H9 (cell line): Measurements from ENCODE around the gene C9orf72. TPM values are rescaled to one million over a fixed set of nuclear protein-coding genes. Genes with fewer than 3 reads are reported as not detected.

Experiments
- DNase-seq: peaks from one replicate; pipeline ENCODE4 v3.0.0-alpha.2; 2017
- H2AFZ ChIP-seq: one replicate; pipeline ENCODE4 v1.6.1; 2013; ENCODE audit warnings: mild to moderate bottlenecking, low read length, control low read depth, moderate library complexity
- H2AK5ac ChIP-seq: 2 replicates; pipeline ENCODE4 v1.6.1; 2013; ENCODE audit warnings: low read length, control low read depth, mixed read lengths; ENCODE audit not compliant: insufficient read length
- H2BK120ac ChIP-seq: one replicate; pipeline ENCODE4 v1.6.1; 2013; ENCODE audit warnings: low read depth, mild to moderate bottlenecking, low read length, control low read depth, inconsistent platforms; ENCODE audit not compliant: poor library complexity, severe bottlenecking
- H2BK12ac ChIP-seq: 2 replicates; pipeline ENCODE4 v1.6.1; 2013; ENCODE audit warnings: low read length, control low read depth, mixed read lengths, low read depth; ENCODE audit not compliant: insufficient read length
- H2BK15ac ChIP-seq: 2 replicates; pipeline ENCODE4 v1.6.1; 2013; ENCODE audit warnings: low read depth, low read length, control low read depth
- H2BK20ac ChIP-seq: one replicate; pipeline ENCODE4 v1.6.1; 2013; ENCODE audit warnings: low read depth, mild to moderate bottlenecking, low read length, control low read depth, inconsistent platforms; ENCODE audit not compliant: poor library complexity, severe bottlenecking
- H2BK5ac ChIP-seq: 2 replicates; pipeline ENCODE4 v1.6.1; 2013; ENCODE audit warnings: low read length, control low read depth, mixed read lengths; ENCODE audit not compliant: insufficient read length
- H3K14ac ChIP-seq: 2 replicates; pipeline ENCODE4 v1.6.1; 2013; ENCODE audit warnings: low read length, control low read depth; ENCODE audit not compliant: insufficient read depth
- H3K18ac ChIP-seq: 2 replicates; pipeline ENCODE4 v1.6.1; 2013; ENCODE audit warnings: low read depth, mild to moderate bottlenecking, mixed read lengths, low read length, control low read depth; ENCODE audit not compliant: insufficient read length
- H3K23ac ChIP-seq: 2 replicates; pipeline ENCODE4 v1.6.1; 2013; ENCODE audit warnings: low read length, control low read depth, mixed read lengths, low read depth; ENCODE audit not compliant: insufficient read length
- H3K23me2 ChIP-seq: 2 replicates; pipeline ENCODE4 v1.6.1; 2013; ENCODE audit warnings: low read depth, mild to moderate bottlenecking, mixed read lengths, low read length, control low read depth; ENCODE audit not compliant: insufficient read length, poor library complexity, severe bottlenecking
- H3K27ac ChIP-seq: 2 replicates; pipeline ENCODE4 v1.5.1; 2013; ENCODE audit warnings: low read length, control low read depth, mixed read lengths, low read depth; ENCODE audit not compliant: insufficient read length
- H3K27me3 ChIP-seq: 2 replicates; pipeline ENCODE4 v1.6.1; 2013; ENCODE audit warnings: low read length, control low read depth, inconsistent platforms; ENCODE audit not compliant: insufficient read depth
- H3K4ac ChIP-seq: 2 replicates; pipeline ENCODE4 v1.6.1; 2013; ENCODE audit warnings: low read depth, mild to moderate bottlenecking, control low read depth, inconsistent platforms, low read length, moderate library complexity
- H3K4me1 ChIP-seq: 2 replicates; pipeline ENCODE4 v1.6.1; 2013; ENCODE audit warnings: low read length, control low read depth, inconsistent platforms; ENCODE audit not compliant: insufficient read depth
- H3K4me2 ChIP-seq: 2 replicates; pipeline ENCODE4 v1.6.1; 2013; ENCODE audit warnings: low read length, control low read depth, mixed read lengths; ENCODE audit not compliant: insufficient read length, insufficient read depth
- H3K56ac ChIP-seq: 2 replicates; pipeline ENCODE4 v1.6.1; 2013; ENCODE audit warnings: low read depth, mild to moderate bottlenecking, mixed read lengths, low read length, control low read depth; ENCODE audit not compliant: insufficient read length
- H3K79me1 ChIP-seq: 2 replicates; pipeline ENCODE4 v1.6.1; 2013; ENCODE audit warnings: low read depth, mild to moderate bottlenecking, moderate library complexity, low read length, control low read depth, inconsistent platforms; ENCODE audit not compliant: insufficient read depth, poor library complexity, severe bottlenecking
- H3K79me2 ChIP-seq: 2 replicates; pipeline ENCODE4 v1.6.1; 2013; ENCODE audit warnings: low read length, control low read depth, inconsistent platforms; ENCODE audit not compliant: insufficient read depth
- H3K9ac ChIP-seq: 2 replicates; pipeline ENCODE4 v1.6.1; 2013; ENCODE audit warnings: low read length, control low read depth, mixed read lengths; ENCODE audit not compliant: insufficient read length; ENCODE audit errors: extremely low read depth
- H3K9me3 ChIP-seq: one replicate; pipeline ENCODE4 v1.6.1; 2013; ENCODE audit warnings: low read depth, low read length, inconsistent platforms; ENCODE audit not compliant: control insufficient read depth
- H3T11ph ChIP-seq: one replicate; pipeline ENCODE4 v1.6.1; 2013; ENCODE audit warnings: mild to moderate bottlenecking, low read length, control low read depth, inconsistent platforms
- H4K20me1 ChIP-seq: one replicate; pipeline ENCODE4 v1.6.1; 2013; ENCODE audit not compliant: control insufficient read depth, insufficient read length, insufficient read depth
- H4K5ac ChIP-seq: 2 replicates; pipeline ENCODE4 v1.6.1; 2013; ENCODE audit warnings: low read depth, mild to moderate bottlenecking, mixed read lengths, low read length, control low read depth; ENCODE audit not compliant: insufficient read length
- H4K8ac ChIP-seq: replicated peaks from 2 replicates; pipeline ENCODE4 v1.6.1; 2013; ENCODE audit warnings: low read length, control low read depth, mixed read lengths, low read depth; ENCODE audit not compliant: insufficient read length
- H4K91ac ChIP-seq: 2 replicates; pipeline ENCODE4 v1.6.1; 2013; ENCODE audit warnings: low read depth, mild to moderate bottlenecking, moderate library complexity, mixed read lengths, low read length, control low read depth; ENCODE audit not compliant: insufficient read length
- H3K27ac Mint-ChIP-seq, 3 experiments: 2 replicates in 2 of 3; 3 replicates in 1 of 3; pipeline ENCODE4 v1.8.0; 2020 to 2021; ENCODE audit warnings: mixed read lengths in 3 of 3, mild to moderate bottlenecking in 1 of 3, moderate library complexity in 1 of 3
- H3K27me3 Mint-ChIP-seq: 2 replicates; pipeline ENCODE4 v1.8.0; 2021; ENCODE audit warnings: low read depth, mild to moderate bottlenecking, moderate library complexity, mixed read lengths
- H3K36me3 Mint-ChIP-seq, 3 experiments: 2 replicates in 2 of 3; 3 replicates in 1 of 3; pipeline ENCODE4 v1.8.0; 2020 to 2021; ENCODE audit warnings: low read depth in 3 of 3, mixed read lengths in 3 of 3; ENCODE audit not compliant: insufficient read depth in 1 of 3
- H3K4me1 Mint-ChIP-seq, 2 experiments: 2 replicates each; pipeline ENCODE4 v1.8.0; 2020; ENCODE audit warnings: mixed read lengths in 2 of 2
- H3K4me3 Mint-ChIP-seq, 2 experiments: 2 replicates in 1 of 2; 3 replicates in 1 of 2; pipeline ENCODE4 v1.8.0; 2020 to 2021; ENCODE audit warnings: mild to moderate bottlenecking in 2 of 2, mixed read lengths in 2 of 2, moderate library complexity in 1 of 2
- H3K9me3 Mint-ChIP-seq, 2 experiments: 2 replicates in 1 of 2; 3 replicates in 1 of 2; pipeline ENCODE4 v1.8.0; 2020; ENCODE audit warnings: mild to moderate bottlenecking in 2 of 2, mixed read lengths in 2 of 2, moderate library complexity in 1 of 2
- WGBS: extraction: QIAGEN DNeasy Blood & Tissue Kit; methylation state at CpG from one replicate; pipeline ENCODE4 v1.1.7; 2013; ENCODE audit warnings: missing lambda C conversion rate, low lambda C conversion rate, mixed read lengths; ENCODE audit not compliant: insufficient read length; ENCODE audit errors: extremely low coverage; 5-methylcytosine and 5-hydroxymethylcytosine counted together
- total RNA-seq: library from RNA; stranded (reverse); gene quantifications from 2 replicates; pipeline ENCODE4 v1.2.1, GENCODE V29; 2021
- TF ChIP-seq, protein P1 (sequence below): fragments of 200-600 bp; sonication (generic); conservative IDR thresholded peaks from 3 replicates; pipeline ENCODE4 v1.8.0; 2021; ENCODE audit warnings: antibody characterized with exemption, mild to moderate bottlenecking

C9orf72 gene
- total RNA-seq, 1 experiment from 2014 or later = 17.0 TPM

DNA sequence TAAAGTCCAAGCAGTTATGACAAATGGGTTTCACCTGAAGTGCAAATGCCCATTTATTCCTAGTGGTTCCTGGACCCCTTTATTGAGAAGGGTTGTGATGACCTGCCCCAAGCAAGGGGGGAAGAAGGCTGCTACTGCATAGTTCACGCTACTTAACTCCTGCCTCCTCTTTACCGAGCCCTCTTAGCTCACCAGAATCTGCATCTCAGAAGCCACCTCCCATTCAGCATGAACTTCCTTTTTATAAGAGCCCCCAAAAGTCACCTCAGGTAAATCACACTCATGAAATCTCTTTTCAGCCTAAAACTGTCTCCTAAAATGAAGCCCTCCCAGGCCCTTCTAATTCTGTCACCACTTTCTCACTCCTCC, 26.6 kb upstream of the C9orf72 start:
- no peak overlapping the region for H4K5ac ChIP-seq
- Mint-ChIP-seq H3K9me3 (no peaks in the 10 kb centered on the region), H3K27me3 (no peaks in the 10 kb centered on the region), H3K27ac (peak overlapping the region in 1 of 3 experiments; percentile 36; a peak in 1 of 7 replicates), H3K36me3 (no peaks in the 10 kb centered on the region), H3K4me1 (peaks cover 8% of the 10 kb centered on the region in 2 experiments), H3K4me3 (no peak overlapping the region)
- no peak overlapping the region for H3K56ac ChIP-seq
- no peak overlapping the region for H3K18ac ChIP-seq
- no peak overlapping the region for H2BK20ac ChIP-seq
- no peaks in the 10 kb centered on the region for H3K79me2 ChIP-seq
- no peak overlapping the region for H2BK12ac ChIP-seq
- DNase-seq = no peak
- H3K27me3 ChIP-seq = no peaks in the 10 kb centered on the region
- TF ChIP-seq, protein P1, sequence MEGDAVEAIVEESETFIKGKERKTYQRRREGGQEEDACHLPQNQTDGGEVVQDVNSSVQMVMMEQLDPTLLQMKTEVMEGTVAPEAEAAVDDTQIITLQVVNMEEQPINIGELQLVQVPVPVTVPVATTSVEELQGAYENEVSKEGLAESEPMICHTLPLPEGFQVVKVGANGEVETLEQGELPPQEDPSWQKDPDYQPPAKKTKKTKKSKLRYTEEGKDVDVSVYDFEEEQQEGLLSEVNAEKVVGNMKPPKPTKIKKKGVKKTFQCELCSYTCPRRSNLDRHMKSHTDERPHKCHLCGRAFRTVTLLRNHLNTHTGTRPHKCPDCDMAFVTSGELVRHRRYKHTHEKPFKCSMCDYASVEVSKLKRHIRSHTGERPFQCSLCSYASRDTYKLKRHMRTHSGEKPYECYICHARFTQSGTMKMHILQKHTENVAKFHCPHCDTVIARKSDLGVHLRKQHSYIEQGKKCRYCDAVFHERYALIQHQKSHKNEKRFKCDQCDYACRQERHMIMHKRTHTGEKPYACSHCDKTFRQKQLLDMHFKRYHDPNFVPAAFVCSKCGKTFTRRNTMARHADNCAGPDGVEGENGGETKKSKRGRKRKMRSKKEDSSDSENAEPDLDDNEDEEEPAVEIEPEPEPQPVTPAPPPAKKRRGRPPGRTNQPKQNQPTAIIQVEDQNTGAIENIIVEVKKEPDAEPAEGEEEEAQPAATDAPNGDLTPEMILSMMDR = no peak
- no peak overlapping the region for H4K8ac ChIP-seq
- peaks cover 3% of the 10 kb centered on the region; the same call in 1 of the 2 replicates for H3K4me1 ChIP-seq
- H3K79me1 ChIP-seq = no peaks in the 10 kb centered on the region
- H3K14ac ChIP-seq = no peak overlapping the region; the same call in 1 of the 2 replicates
- H3K27ac ChIP-seq = no peak overlapping the region
- no peak overlapping the region for H2AK5ac ChIP-seq
- H3K23me2 ChIP-seq = no peaks in the 10 kb centered on the region
- H2AFZ ChIP-seq = no peak overlapping the region
- H2BK5ac ChIP-seq = no peak overlapping the region
- no peak overlapping the region for H4K91ac ChIP-seq
- H4K20me1 ChIP-seq = no peaks in the 10 kb centered on the region
- H3K23ac ChIP-seq = no peak overlapping the region
- H3K9me3 ChIP-seq = no peaks in the 10 kb centered on the region
- WGBS = no CpG with 5 or more reads among the region's 2 CpGs
- H3K9ac ChIP-seq = no peak overlapping the region
- H3K4me2 ChIP-seq = no peak overlapping the region
- H3T11ph ChIP-seq = no peak overlapping the region
- no peak overlapping the region for H2BK15ac ChIP-seq
- H2BK120ac ChIP-seq = no peak overlapping the region
- no peak overlapping the region for H3K4ac ChIP-seq
